Colon (tissue), 2 donors: ENCODE data around the gene OR5AS1.
"Not testable (repeated sequence)": the region's sequence is repeated elsewhere in the genome, so short reads cannot be mapped to it uniquely, and the experiment has no call there.

ENCODE experiments used
- FAIRE-seq: peaks from 2 replicates; lab custom pipeline; 2012; peaks lifted over from hg19 to GRCh38; lab: Jason Lieb, UNC
- donor health status: control.
- donor health status: control.

The OR5AS1 gene

DNA sequence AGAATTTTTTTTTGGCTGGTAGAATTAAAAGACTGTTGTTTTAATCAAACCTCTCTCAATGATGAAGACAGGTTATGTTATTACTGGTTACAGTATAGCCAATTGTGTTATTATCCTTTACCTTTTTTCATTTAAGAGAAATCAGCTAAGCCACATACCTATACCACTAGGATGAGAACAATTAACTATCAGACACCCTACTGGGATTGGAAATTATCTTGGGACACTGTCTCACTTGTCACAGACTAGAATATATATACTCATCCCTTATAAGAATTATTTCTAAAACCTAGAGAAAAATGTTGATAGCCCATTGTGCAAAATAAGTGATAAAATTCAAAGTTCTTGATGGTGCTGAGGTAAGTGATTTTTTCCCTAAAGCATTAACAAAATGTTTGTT lies at the start of gene OR5AS1:
Gene OR5AS1, plus strand, starts transcription at position 301 of the 400 bp plus-strand sequence. CDS start 2,765 bp downstream, outside the sequence.
- FAIRE-seq, result no peak

DNA sequence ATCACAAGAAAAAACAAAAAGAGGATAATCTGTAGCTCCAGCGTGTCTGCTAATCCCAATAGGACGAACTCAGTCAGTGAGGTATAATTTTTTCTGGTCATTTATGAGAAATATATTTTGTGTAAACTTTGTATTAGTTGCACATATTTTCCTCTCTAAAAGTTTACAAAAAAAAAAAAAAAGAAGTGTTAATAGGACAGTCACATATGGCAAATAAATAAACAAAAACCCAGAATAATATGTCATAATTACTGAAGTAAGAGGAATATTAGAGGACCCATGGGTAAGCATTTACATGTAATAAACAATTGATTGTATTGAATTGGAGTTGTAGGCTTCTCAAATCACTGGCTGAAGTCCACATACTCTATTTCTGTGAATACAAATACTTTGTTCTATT lies 32.9 kb upstream of the OR5AS1 start, which contains the start of gene OR5F1:
Gene OR5F1, minus strand, starts transcription at position 101 of the 400 bp plus-strand sequence. Its CDS starts 0 bp downstream, at position 101.
- FAIRE-seq, result no peak

DNA sequence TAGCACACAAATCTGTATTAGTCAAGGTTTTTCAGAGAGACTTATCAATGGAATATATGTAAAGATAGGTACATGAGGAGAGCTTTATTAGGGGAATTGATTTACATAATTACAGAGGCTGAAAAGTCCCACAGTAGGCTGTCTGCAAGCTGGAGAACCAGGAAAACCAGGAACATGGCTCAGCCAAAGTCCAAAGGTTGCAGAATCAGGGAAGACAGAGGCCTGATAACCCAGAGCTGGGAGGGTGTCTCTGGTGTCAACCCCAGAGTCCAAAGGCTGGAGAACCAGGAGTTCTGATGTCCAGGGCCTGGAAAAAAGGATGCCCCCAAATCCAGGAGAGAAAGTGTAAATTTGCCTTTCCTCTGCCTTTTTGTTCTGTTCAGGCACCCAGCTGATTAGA lies 16.7 kb upstream of the OR5AS1 start:
- no peak for FAIRE-seq

DNA sequence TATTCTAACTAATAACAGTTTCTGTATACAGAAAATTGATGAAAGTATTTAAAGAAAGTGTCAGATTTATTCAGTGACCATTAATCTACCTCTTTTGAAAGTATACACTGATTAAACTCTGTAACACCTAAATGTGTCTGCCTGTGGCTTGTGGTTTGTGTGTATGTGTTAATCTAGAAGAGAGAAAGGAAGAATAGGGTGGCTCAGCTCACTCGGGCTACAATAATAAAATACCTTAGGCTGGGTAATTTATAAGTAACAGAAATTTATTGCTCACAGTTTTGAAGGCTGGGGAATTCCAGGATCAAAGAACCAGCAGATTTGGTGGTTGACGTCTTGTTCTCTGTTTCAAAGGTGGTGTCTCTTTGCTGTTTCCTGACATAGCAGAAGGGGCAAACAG lies 13.6 kb upstream of the OR5AS1 start:
- no peak for FAIRE-seq

DNA sequence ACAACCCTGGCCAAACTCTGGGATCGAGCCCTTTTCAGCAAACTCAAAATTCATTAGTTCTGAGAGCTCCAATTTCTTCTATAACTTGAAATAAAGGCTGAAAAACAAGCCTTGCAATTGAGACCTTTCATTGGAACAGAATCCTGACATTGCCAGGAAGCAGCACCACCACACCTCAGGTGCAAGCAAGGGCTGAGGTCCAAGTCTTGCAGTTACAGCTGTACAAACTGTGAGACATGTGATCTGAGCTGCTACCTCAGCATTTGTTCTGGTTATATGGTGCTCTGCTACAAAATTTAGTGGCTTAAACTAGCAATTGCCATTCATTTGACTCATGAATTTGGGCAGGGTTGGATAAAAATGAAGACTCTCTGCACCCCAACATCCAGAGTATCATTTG lies 18.1 kb downstream of the OR5AS1 start:
- FAIRE-seq, result no peak

DNA sequence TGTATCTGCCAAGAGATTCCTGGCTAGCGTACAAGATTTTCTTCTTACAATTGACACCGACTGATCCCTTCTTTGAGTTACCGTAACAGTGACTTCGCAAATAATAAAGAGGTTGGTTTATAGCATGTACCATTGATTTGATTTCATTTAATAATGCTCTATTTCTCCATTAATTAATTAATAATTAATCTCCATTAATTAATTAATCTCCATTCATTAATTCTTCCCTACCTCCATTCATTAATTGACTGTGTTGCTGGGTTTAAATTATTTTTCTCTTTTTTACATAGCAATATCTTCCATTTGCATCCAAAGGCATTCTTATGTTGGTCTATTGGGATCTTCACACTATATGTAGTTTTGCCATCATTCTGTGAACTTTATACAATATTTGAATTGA lies 21.0 kb downstream of the OR5AS1 start:
- no peak for FAIRE-seq

DNA sequence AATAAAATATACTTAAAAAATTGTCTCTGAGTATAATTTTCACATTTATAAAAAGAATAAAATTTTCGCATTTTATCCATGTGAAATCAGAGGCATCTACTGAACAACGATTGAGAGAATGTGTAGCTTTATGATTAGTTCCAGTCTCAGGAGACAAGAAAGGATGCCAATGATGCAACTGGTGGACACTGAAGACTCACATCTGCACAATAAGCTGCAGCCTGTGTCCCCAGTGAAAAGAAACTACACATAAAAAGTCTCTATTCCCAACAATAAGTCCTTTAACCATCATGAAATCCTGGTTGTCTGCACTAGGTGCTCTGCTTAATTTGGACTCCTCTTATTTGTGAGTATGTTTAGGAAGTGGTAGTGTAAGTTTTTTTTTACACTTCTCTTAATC lies 22.0 kb downstream of the OR5AS1 start:
- FAIRE-seq, result no peak

DNA sequence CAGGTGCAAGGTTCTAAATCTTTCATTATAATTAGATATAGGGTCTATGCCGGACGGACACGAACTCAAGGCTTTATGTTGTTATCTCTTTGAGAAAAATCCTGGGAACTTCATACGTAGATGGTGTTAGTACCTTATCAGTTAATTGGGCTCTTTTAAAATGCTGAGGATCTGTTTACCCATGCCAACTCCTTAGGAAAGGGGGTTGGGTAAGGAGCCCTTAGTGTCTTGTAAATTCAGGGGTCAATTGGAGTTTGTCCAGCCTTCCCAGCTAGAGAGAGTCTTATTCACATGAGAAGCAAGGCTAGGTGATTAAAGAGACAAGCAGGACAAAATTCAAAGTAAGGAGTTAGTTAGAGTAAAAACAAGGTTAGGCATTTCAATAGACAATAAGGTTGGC lies 28.9 kb downstream of the OR5AS1 start:
- FAIRE-seq, result not testable (repeated sequence)

DNA sequence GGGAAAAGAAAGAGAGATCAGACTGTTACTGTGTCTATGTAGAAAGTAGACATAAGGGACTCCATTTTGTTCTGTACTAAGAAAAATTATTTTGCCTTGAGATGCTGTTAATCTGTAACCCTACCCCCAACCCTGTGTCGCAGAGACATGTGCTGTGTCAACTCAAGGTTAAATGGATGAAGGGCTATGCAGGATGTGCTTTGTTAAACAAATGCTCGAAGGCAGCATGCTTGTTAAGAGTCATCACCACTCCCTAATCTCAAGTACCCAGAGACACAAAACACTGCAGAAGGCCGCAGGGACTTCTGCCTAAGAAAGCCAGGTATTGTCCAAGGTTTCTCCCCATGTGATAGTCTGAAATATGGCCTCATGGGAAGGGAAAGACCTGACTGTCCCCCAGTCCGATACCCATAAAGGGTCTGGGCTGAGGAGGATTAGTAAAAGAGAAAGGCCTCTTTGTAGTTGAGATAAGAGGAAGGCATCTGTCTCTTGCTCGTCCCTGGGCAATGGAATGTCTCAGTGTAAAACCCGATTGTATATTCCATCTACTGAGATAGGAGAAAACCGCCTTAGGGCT lies 30.3 kb downstream of the OR5AS1 start:
- FAIRE-seq, result not testable (repeated sequence)

DNA sequence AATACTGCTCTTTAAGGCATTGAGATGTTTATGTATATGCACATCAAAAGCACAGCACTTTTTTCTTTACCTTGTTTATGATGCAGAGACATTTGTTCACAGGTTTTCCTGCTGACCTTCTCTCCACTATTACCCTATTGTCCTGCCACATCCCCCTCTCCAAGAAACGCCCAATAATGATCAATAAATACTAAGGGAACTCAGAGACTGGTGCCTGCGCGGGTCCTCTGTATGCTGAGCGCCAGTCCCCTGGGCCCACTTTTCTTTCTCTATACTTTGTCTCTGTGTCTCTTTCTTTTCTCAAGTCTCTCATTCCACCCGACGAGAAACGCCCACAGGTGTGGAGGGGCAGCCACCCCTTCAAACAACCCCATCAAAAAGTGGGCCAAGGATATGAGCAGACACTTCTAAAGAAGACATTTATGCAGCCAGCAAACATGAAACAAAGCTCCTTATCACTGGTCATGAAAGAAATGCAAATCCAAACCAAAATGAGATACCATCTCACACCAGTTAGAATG lies 30.9 kb downstream of the OR5AS1 start:
- FAIRE-seq, result not testable (repeated sequence)

DNA sequence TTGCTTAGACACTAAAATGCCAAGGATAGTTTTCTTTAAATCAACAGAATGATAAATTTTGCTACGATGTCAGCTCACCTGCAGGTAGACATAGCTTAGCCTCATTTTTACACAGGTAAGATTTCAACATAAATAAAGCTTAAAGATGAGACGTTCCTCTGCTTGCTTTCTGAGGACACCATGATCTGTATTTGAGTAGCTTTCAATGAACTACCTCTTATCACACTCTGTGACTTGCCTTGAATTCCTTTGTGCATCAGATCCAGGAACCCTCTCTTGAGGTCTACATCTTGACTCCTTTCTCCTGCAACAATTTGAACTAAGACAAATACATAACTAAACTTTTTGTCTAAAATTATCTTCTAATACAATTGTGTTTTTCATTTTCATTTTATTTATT lies 39.5 kb downstream of the OR5AS1 start:
- no peak for FAIRE-seq
